Adipocyte (in vitro differentiated cells): ENCODE results near the gene ABCF2.

Source experiments
- DNase-seq: peaks from one replicate; pipeline ENCODE4 v3.0.0-alpha.2; 2015; ENCODE audit warnings: low read depth
- H3K27me3 ChIP-seq: replicated peaks from 2 replicates; pipeline ENCODE4 v1.7.0; 2013; ENCODE audit warnings: mild to moderate bottlenecking, low read length, moderate library complexity; ENCODE audit not compliant: control insufficient read depth, insufficient read depth
- H3K36me3 ChIP-seq: 2 replicates; pipeline ENCODE4 v1.7.0; 2013; ENCODE audit warnings: low read length, mild to moderate bottlenecking, moderate library complexity; ENCODE audit not compliant: control insufficient read depth, insufficient read depth, severe bottlenecking
- H3K4me1 ChIP-seq: 2 replicates; pipeline ENCODE4 v1.7.0; 2013; ENCODE audit warnings: mild to moderate bottlenecking, low read length, moderate library complexity; ENCODE audit not compliant: control insufficient read depth, insufficient read depth
- H3K4me3 ChIP-seq: 2 replicates; pipeline ENCODE4 v1.7.0; 2013; ENCODE audit warnings: mild to moderate bottlenecking, low read length, moderate library complexity
- H3K9ac ChIP-seq: 2 replicates; pipeline ENCODE4 v1.7.0; 2013; ENCODE audit warnings: mild to moderate bottlenecking, low read length, moderate library complexity
- H3K9me3 ChIP-seq: 2 replicates; pipeline ENCODE4 v1.7.0; 2013; ENCODE audit warnings: mild to moderate bottlenecking, low read length, moderate library complexity; ENCODE audit not compliant: control insufficient read depth

ABCF2 gene

DNA sequence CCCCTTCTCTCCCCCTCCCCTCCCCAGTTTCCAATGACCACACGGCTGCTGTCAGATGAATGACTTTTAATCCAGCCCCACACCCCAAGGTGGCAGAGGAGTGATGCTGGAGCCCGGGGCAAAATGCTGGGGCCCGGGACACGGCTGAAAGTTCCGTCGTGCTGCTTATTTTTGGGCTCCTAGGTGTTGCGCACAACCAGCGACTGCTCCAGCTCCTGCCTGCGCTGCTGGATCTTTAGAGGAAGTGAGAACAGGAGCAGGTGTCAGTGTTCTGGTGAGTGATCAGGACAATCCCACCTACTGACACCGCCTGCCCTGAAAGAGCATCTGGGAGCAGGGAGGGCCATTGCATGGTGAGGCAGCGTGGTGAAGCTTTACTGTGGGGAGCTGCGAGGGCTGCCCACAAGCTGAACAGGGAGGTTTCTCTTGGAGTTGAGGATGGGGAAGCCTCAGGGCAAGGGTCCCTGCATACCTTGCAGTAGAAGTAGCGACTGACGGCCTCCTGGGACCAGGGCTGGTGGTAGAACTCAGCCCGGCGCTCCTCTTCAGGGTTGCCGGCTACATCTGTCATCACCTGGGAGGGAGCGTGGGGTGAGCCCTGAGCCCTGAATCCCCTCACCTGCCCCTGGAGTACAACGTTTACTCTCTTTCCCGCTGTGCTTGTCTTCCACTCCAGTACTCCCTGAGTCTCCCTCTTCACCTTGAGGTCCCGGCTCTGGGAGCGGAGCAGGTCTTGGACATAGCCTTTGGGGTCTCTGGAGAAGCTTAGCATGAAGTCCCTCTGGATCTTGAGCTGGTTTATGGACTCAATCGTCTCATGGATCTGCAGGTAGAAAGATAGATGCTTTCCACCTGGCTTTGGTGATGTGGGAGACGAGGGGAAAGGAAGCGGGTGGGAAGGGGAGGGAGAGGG is 12.2 kb upstream of the ABCF2 start:
- no peak overlapping the region for H3K4me3 ChIP-seq
- DNase-seq: no peak
- no peaks in the 10 kb centered on the region for H3K27me3 ChIP-seq
- no peaks in the 10 kb centered on the region for H3K9me3 ChIP-seq
- H3K36me3 ChIP-seq: peaks cover 78% of the 10 kb centered on the region
- H3K9ac ChIP-seq: no peak overlapping the region
- H3K4me1 ChIP-seq: peaks cover 23% of the 10 kb centered on the region

DNA sequence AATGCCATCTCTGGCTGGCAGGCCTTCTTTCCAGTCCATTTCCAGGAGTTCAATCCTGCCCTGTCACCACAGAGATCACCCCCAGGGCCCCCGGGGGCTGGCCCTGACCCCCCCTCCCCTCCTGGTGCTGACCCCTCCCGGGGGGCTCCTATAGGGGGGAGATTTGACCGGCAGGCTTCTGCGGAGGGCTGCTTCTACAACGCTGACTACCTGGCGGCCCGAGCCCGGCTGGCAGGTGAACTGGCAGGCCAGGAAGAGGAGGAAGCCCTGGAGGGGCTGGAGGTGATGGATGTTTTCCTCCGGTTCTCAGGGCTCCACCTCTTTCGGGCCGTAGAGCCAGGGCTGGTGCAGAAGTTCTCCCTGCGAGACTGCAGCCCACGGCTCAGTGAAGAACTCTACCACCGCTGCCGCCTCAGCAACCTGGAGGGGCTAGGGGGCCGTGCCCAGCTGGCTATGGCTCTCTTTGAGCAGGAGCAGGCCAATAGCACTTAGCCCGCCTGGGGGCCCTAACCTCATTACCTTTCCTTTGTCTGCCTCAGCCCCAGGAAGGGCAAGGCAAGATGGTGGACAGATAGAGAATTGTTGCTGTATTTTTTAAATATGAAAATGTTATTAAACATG is 11.3 kb upstream of the ABCF2 start:
- Histone ChIP-seq H3K9ac (no peak overlapping the region), H3K36me3 (peaks cover 82% of the 10 kb centered on the region), H3K4me3 (no peak overlapping the region), H3K4me1 (peaks cover 31% of the 10 kb centered on the region), H3K27me3 (no peaks in the 10 kb centered on the region), H3K9me3 (no peaks in the 10 kb centered on the region)
- DNase-seq: no peak

DNA sequence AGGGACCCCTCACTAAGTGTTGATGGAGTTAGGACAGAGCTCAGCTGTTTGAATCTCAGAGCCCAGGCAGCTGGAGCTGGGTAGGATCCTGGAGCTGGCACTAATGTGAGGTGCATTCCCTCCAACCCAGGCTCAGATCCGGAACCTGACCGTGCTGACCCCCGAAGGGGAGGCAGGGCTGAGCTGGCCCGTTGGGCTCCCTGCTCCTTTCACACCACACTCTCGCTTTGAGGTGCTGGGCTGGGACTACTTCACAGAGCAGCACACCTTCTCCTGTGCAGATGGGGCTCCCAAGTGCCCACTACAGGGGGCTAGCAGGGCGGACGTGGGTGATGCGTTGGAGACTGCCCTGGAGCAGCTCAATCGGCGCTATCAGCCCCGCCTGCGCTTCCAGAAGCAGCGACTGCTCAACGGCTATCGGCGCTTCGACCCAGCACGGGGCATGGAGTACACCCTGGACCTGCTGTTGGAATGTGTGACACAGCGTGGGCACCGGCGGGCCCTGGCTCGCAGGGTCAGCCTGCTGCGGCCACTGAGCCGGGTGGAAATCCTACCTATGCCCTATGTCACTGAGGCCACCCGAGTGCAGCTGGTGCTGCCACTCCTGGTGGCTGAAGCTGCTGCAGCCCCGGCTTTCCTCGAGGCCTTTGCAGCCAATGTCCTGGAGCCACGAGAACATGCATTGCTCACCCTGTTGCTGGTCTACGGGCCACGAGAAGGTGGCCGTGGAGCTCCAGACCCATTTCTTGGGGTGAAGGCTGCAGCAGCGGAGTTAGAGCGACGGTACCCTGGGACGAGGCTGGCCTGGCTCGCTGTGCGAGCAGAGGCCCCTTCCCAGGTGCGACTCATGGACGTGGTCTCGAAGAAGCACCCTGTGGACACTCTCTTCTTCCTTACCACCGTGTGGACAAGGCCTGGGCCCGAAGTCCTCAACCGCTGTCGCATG is 10.5 kb upstream of the ABCF2 start:
- no peaks in the 10 kb centered on the region for H3K27me3 ChIP-seq
- DNase-seq: no peak
- no peak overlapping the region for H3K9ac ChIP-seq
- peaks cover 81% of the 10 kb centered on the region for H3K36me3 ChIP-seq
- no peak overlapping the region for H3K4me3 ChIP-seq
- H3K4me1 ChIP-seq: peaks cover 24% of the 10 kb centered on the region
- H3K9me3 ChIP-seq: no peaks in the 10 kb centered on the region

DNA sequence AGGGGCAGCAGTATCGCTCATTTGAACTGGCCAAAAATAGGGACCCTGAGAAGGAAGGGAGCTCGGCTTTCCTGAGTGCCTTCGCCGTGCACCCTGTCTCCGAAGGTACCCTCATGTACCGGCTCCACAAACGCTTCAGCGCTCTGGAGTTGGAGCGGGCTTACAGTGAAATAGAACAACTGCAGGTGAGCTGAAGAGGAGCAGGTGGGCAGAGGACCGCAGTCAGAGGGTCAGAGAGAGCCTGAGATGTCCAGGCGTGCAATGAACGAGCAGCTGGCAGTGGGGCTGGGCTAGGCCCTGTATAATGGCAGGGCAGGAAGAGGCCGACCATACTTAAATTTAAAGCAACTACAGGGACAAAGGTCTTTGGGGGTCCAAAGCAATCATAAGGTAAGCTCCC is 9.4 kb upstream of the ABCF2 start:
- Histone ChIP-seq H3K36me3 (peaks cover 70% of the 10 kb centered on the region), H3K4me3 (no peak overlapping the region)
- DNase-seq: no peak

GRCh38 chr7:151235091-151235787 is 8.2 kb upstream of the ABCF2 start:
- Histone ChIP-seq H3K9me3 (no peaks in the 10 kb centered on the region), H3K4me1 (peaks cover 26% of the 10 kb centered on the region), H3K36me3 (peaks cover 59% of the 10 kb centered on the region), H3K9ac (no peak overlapping the region), H3K4me3 (no peak overlapping the region), H3K27me3 (no peaks in the 10 kb centered on the region)
- DNase-seq: no peak

More for the DNA sequence above, 9.4 kb upstream of the ABCF2 start:
- Histone ChIP-seq H3K9me3 (no peaks in the 10 kb centered on the region), H3K9ac (no peak overlapping the region), H3K27me3 (no peaks in the 10 kb centered on the region), H3K4me1 (peaks cover 26% of the 10 kb centered on the region)

DNA sequence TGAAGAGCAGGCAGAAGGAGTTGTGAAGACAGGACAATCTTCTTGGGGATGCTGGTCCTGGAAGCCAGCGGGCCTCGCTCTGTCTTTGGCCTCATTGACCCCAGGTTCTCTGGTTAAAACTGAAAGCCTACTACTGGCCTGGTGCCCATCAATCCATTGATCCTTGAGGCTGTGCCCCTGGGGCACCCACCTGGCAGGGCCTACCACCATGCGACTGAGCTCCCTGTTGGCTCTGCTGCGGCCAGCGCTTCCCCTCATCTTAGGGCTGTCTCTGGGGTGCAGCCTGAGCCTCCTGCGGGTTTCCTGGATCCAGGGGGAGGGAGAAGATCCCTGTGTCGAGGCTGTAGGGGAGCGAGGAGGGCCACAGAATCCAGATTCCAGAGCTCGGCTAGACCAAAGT is 6.8 kb upstream of the ABCF2 start:
- H3K36me3 ChIP-seq: peaks cover 46% of the 10 kb centered on the region
- H3K9ac ChIP-seq: peak overlapping the region; percentile 99
- no peaks in the 10 kb centered on the region for H3K9me3 ChIP-seq
- H3K27me3 ChIP-seq: no peaks in the 10 kb centered on the region
- peaks cover 21% of the 10 kb centered on the region for H3K4me1 ChIP-seq
- DNase-seq: no peak
- H3K4me3 ChIP-seq: peak overlapping the region; percentile 99

DNA sequence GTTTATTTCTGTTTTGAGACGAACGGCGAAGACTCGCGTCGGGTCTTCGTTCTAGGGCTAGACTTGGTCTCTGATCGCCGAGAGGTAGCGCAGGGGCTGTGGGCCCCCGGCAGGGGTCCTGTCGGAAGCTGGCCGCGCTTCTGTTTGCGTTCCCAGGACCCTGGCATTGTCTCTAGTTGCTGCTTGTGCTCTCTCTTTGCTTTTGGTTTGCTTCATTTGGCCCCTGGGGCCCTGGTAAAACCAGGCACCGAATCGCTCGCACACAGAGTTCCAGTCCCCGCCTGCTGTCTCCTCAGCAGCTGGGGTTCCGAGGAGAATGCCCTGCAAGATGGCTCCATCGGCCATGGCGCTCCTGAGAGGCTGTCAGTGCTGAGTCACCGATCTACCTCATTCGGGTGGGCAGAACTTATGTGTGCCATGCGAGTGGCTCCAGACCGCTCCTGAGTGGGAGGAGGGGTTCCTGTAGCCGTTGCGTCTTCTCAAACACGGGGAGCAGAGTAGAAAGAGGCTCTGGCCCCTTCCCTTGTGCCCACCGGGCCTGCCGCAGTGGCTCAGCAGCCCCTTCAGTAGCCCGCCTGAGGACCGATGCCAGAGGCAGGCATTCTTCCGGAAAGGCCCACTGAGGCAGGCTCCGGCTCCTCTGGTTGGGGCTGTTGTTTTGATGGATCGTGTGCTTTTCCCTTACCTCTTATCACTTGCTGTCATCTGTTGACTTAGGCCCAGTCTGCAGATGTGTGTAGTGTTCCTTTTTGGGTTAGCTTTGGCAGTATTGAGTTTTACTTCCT is 6.1 kb upstream of the ABCF2 start:
- Histone ChIP-seq H3K36me3 (peaks cover 40% of the 10 kb centered on the region), H3K9ac (peak overlapping the region; percentile 99), H3K4me1 (peaks cover 23% of the 10 kb centered on the region), H3K27me3 (no peaks in the 10 kb centered on the region), H3K9me3 (no peaks in the 10 kb centered on the region), H3K4me3 (peak overlapping the region; percentile 99)
- DNase-seq: peak; percentile 89

- H3K9ac ChIP-seq: peak within 1 kb of the TSS; percentile 99
- peak; percentile 96 for DNase-seq
These were observed 5.3 kb upstream of the ABCF2 start, which contains the start of gene CHPF2 for GRCh38 chr7:151232091-151232916. Gene CHPF2 (plus strand): TSS chr7:151232483. CDS start chr7:151234012, 1,529 bp downstream.

DNA sequence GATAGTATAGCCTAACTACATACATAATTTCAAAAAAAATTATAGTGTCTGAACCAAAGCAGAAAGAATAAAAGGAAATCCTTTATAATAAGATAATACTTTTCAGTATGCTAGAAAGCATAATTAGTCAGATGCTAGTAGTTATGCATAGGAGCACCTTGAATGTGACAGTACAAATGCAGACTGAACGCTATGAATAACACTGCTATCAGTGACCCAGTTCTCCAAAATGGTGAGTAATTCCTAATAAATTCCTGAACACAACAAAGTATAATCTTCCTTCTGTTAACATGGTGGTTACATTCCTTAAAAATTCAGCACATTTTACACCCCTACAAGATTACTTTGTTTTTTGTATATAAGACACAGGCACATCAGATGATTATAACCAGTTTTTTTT is 4.1 kb upstream of the ABCF2 start:
- H3K36me3 ChIP-seq: peaks cover 21% of the 10 kb centered on the region
- peaks cover 32% of the 10 kb centered on the region for H3K4me1 ChIP-seq
- H3K4me3 ChIP-seq: no peak overlapping the region
- H3K9ac ChIP-seq: peak overlapping the region; percentile 99
- H3K9me3 ChIP-seq: no peaks in the 10 kb centered on the region
- DNase-seq: no peak
- H3K27me3 ChIP-seq: no peaks in the 10 kb centered on the region

More at GRCh38 chr7:151232091-151232916, 5.3 kb upstream of the ABCF2 start, which contains the start of gene CHPF2:
- H3K4me3 ChIP-seq: peak within 1 kb of the TSS; percentile 99
- peaks cover 28% of the 10 kb centered on the region for H3K4me1 ChIP-seq
- H3K36me3 ChIP-seq: peaks cover 33% of the 10 kb centered on the region
- no peaks in the 10 kb centered on the region for H3K9me3 ChIP-seq
- H3K27me3 ChIP-seq: no peaks in the 10 kb centered on the region
